Renal cortex interstitium (tissue), 15 donors: ENCODE data around the gene DMRTA1. TPM values are rescaled to one million over a fixed set of nuclear protein-coding genes. Genes with fewer than 3 reads are reported as not detected.
A peak's percentile ranks its signal among the peaks of the same experiment; 100 is the strongest.
"Not testable (repeated sequence)": the region's sequence is repeated elsewhere in the genome, so short reads cannot be mapped to it uniquely, and the experiment has no call there.

Experiments used
- DNase-seq, 11 donors: peaks; one replicate each; pipeline ENCODE4 v3.0.0-alpha.2; 2013; ENCODE audit warnings: low read depth in 9 of 11, low spot score in 4 of 11; ENCODE audit errors: extremely low read depth in 1 of 11
- long read RNA-seq, 16 experiments: transcript quantifications; one replicate each; lab custom pipeline, GENCODE V29; 2026
- polyA plus RNA-seq, 3 donors: library from polyadenylated mRNA; unstranded; fragments of 120-200 nt; gene quantifications; one replicate each; pipeline ENCODE4 v1.2.1, GENCODE V29; 2013; ENCODE audit not compliant: insufficient read length in 3 of 3

The DMRTA1 gene
- polyA plus RNA-seq: 1 to 10 TPM; 1.1 to 1.9 (median 1.8) TPM
- long read RNA-seq, donor 1, full-length matches to known transcripts: 1 of 1 reads
- long read RNA-seq, donor 1, partial matches to known transcripts: 0 of 1 reads
- long read RNA-seq, donor 1, other reads (novel, unspliced or antisense): 0 of 1 reads
- long read RNA-seq, donor 2, full-length matches to known transcripts: 2 of 2 reads
- long read RNA-seq, donor 2, partial matches to known transcripts: 0 of 2 reads
- long read RNA-seq, donor 2, other reads (novel, unspliced or antisense): 0 of 2 reads
- long read RNA-seq, donor 3: 0 reads
- long read RNA-seq, donor 4, full-length matches to known transcripts: 2 of 2 reads
- long read RNA-seq, donor 4, partial matches to known transcripts: 0 of 2 reads
- long read RNA-seq, donor 4, other reads (novel, unspliced or antisense): 0 of 2 reads
- long read RNA-seq, donor 5: 0 reads
- long read RNA-seq, donor 6: 0 reads
- long read RNA-seq, donor 7, full-length matches to known transcripts: 1 of 1 reads
- long read RNA-seq, donor 7, partial matches to known transcripts: 0 of 1 reads
- long read RNA-seq, donor 7, other reads (novel, unspliced or antisense): 0 of 1 reads
- long read RNA-seq, donor 8, full-length matches to known transcripts: 2 of 2 reads
- long read RNA-seq, donor 8, partial matches to known transcripts: 0 of 2 reads
- long read RNA-seq, donor 8, other reads (novel, unspliced or antisense): 0 of 2 reads
- long read RNA-seq, donor 9: 0 reads
- long read RNA-seq, donor 10, full-length matches to known transcripts: 2 of 2 reads
- long read RNA-seq, donor 10, partial matches to known transcripts: 0 of 2 reads
- long read RNA-seq, donor 10, other reads (novel, unspliced or antisense): 0 of 2 reads
- long read RNA-seq, donor 11, full-length matches to known transcripts: 3 of 3 reads
- long read RNA-seq, donor 11, partial matches to known transcripts: 0 of 3 reads
- long read RNA-seq, donor 11, other reads (novel, unspliced or antisense): 0 of 3 reads
- long read RNA-seq, donor 12: 0 reads
- long read RNA-seq, donor 13: 0 reads
- long read RNA-seq, donor 14, full-length matches to known transcripts: 3 of 3 reads
- long read RNA-seq, donor 14, partial matches to known transcripts: 0 of 3 reads
- long read RNA-seq, donor 14, other reads (novel, unspliced or antisense): 0 of 3 reads
- long read RNA-seq, donor 15, full-length matches to known transcripts: 1 of 1 reads
- long read RNA-seq, donor 15, partial matches to known transcripts: 0 of 1 reads
- long read RNA-seq, donor 15, other reads (novel, unspliced or antisense): 0 of 1 reads
- long read RNA-seq, donor 16, full-length matches to known transcripts: 2 of 2 reads
- long read RNA-seq, donor 16, partial matches to known transcripts: 0 of 2 reads
- long read RNA-seq, donor 16, other reads (novel, unspliced or antisense): 0 of 2 reads

GRCh38 chr9:22446589-22446949, at the start of gene DMRTA1:
Gene DMRTA1 (plus strand): TSS chr9:22446824. CDS start chr9:22447066, 242 bp downstream.
- peak in 9 of 11 donors; percentile 33 to 83 (median 59) for DNase-seq

- DNase-seq: no peak
These were observed 45.0 kb upstream of the DMRTA1 start for GRCh38 chr9:22401671-22402070.

- no peak for DNase-seq
These were observed 40.6 kb upstream of the DMRTA1 start for GRCh38 chr9:22405869-22406659.

GRCh38 chr9:22413884-22414283, 32.7 kb upstream of the DMRTA1 start:
- no peak for DNase-seq

GRCh38 chr9:22415941-22416691, 30.5 kb upstream of the DMRTA1 start:
- DNase-seq: no peak

- peak in 1 of 11 donors; percentile 2 for DNase-seq
These were observed 29.9 kb upstream of the DMRTA1 start for GRCh38 chr9:22416692-22417060.

- DNase-seq: no peak
These were observed 23.1 kb upstream of the DMRTA1 start for GRCh38 chr9:22423566-22423965.

GRCh38 chr9:22424616-22425015, 22.0 kb upstream of the DMRTA1 start:
- no peak for DNase-seq

- DNase-seq: no peak
These were observed 21.1 kb upstream of the DMRTA1 start for GRCh38 chr9:22425551-22425950.

GRCh38 chr9:22427226-22427880, 19.3 kb upstream of the DMRTA1 start:
- DNase-seq: no peak

GRCh38 chr9:22433691-22434090, 12.9 kb upstream of the DMRTA1 start:
- DNase-seq: no peak

GRCh38 chr9:22435252-22435651, 11.4 kb upstream of the DMRTA1 start:
- not testable (repeated sequence) for DNase-seq

GRCh38 chr9:22437461-22438067, 9.1 kb upstream of the DMRTA1 start:
- not testable (repeated sequence) for DNase-seq

- no peak for DNase-seq
These were observed 5.8 kb upstream of the DMRTA1 start for GRCh38 chr9:22440841-22441240.

- peak in 8 of 11 donors; percentile 21 to 61 (median 46) for DNase-seq
These were observed 460 bp downstream of the DMRTA1 start for GRCh38 chr9:22446950-22447617.
